NOMO-1 treated with dmso at 0.1 percent for 144 hours (cell line): Measurements from ENCODE around the gene DNAI7.

Experiments used
- DNase-seq: peaks from one replicate; lab custom pipeline; 2025; ENCODE audit not compliant: unreplicated experiment; lab: John Stamatoyannopoulos, UW

The DNAI7 gene

DNA sequence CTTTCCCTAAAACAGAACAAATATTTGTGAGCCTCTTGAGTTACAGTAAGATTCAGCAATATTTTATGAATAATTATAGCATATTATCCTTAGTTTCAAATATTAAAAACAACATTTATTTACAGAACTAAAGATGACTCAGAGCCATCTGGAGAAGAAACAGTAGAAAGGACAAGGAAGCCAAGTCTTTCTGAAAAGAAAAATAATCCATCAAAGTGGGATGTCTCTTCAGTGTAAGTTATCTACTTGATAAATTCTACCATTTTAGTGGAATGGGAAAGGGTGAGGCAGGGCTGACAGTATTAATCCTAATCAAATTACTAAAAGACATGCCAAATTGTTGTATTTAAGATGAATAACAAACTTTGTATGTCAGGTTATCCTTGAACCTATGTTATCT, 88.1 kb downstream of the DNAI7 start:
- no peak for DNase-seq

DNA sequence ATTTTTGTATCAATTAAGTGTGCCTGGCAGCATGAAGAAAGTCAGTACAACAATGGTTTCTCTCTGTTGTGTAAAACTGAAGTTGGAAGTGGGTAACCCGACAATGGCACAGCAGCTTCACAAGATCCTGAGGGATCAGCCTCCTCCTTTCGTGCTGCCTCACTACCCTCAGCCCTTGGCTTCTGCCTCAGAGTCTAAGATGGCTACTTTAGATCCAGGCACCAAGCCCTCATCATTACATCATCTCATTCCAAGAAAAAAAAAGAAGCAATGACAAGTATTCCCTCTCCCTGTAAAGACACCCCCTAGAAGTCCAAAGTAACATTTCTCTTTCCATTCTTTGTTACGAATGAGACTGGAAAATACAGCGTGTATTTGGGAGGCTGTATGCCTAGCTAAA, 92.6 kb downstream of the DNAI7 start:
- DNase-seq: no peak

GRCh38 chr12:25101092-25101445, 93.9 kb downstream of the DNAI7 start:
- no peak for DNase-seq

- no peak for DNase-seq
Observed at GRCh38 chr12:25100194-25101091, 94.5 kb downstream of the DNAI7 start.

DNA sequence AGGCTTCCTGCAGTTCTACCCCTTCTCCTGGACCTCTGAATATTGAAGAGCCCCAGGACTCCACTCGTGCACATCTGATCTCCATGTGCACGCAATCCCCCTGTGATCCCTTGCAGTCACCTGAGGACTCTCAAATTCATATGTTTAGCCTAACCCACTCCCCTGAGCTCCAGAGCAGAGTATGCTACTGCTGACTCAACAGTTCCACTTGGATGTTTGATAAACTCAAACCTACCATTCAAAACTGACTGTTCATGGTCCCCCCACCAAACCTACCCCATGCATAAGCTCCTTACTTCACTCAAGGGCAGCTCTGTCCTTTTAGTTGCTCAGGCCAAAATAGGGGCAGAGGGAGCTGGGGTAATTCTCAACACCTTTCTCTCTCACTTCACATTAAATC, 96.0 kb downstream of the DNAI7 start:
- no peak for DNase-seq

DNA sequence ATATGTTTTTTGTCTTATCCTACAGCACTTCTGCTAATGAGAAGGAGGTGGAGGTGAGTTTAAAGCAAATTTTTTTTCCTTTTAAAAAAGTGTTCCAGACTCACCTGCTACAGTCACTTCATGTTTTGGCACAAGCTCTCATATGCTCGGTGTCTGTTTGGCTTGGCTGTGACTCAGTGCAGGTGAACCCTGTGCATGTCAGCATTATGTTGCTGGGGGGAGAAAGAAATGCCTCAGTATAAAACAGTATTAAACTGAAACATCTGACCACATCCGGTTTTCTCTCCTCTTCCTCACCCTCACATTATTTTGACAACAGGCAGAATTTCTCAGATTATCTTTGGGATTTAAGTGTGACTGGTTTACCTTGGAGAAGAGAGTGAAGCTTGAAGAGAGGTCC, 105.2 kb downstream of the DNAI7 start:
- DNase-seq: no peak

GRCh38 chr12:25087596-25087995, 107.4 kb downstream of the DNAI7 start:
- no peak for DNase-seq

DNA sequence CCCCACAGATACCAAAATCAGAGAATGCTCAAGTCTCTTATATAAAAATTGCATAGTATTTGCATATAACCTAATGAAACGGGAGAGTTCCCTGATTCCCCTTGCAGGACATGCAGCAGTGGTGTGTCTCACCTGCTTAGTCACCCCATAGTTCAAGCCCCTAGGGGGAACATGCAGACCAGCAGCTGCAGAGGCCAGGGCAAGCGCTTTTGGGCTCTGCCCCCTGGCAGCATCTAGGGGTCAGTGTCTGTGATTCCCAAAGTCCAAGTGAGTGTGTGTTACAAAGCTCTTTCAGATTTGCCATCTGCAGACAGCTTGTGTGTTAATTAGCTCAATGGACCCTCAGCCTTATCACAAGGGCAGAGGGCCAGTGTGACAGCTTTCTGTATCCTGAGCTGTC, 110.1 kb downstream of the DNAI7 start:
- no peak for DNase-seq

- DNase-seq: no peak
Observed at GRCh38 chr12:25083211-25083610, 111.7 kb downstream of the DNAI7 start.

DNA sequence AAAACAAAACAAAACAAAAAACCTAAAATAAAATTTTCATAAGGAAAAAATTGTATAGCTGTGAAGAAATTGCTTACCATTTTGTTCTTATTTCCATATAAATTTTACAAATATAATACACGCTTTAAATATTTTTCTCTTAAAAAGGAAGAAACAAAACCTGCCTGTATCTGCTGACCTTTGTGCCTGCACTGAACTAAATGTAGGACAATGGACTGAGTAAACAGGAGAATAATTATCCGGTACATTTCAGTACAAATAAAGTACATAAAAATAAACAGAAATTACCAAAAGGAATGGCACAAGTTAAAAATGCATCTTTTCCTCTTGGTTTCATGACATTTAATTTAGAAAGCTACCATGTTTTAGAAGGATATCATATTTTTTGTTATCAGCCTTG, 112.3 kb downstream of the DNAI7 start:
- DNase-seq: no peak

- no peak for DNase-seq
Observed at GRCh38 chr12:25079393-25079792, 115.6 kb downstream of the DNAI7 start.

- no peak for DNase-seq
Observed at GRCh38 chr12:25074954-25075353, 120.0 kb downstream of the DNAI7 start.

DNA sequence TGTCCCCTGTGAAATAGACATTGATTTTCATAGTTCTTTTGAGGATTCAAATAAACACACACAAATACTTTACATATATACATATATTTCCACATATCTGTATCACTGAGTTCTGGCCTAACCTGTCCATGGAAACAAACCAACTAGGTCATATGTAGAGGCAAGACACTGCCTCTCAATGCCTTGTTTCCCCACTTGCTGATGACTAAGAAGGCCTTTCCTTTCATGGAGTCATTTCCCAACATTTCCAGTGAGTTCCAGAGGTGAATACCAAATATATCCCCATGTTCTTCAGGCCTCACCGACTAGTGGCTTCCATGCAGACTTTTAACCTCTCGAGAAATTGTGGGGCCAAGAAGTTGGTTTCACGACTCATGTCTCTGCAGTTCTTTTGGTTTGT, 120.8 kb downstream of the DNAI7 start:
- no peak for DNase-seq

- DNase-seq: no peak
Observed at GRCh38 chr12:25072906-25073650, 121.9 kb downstream of the DNAI7 start.

DNA sequence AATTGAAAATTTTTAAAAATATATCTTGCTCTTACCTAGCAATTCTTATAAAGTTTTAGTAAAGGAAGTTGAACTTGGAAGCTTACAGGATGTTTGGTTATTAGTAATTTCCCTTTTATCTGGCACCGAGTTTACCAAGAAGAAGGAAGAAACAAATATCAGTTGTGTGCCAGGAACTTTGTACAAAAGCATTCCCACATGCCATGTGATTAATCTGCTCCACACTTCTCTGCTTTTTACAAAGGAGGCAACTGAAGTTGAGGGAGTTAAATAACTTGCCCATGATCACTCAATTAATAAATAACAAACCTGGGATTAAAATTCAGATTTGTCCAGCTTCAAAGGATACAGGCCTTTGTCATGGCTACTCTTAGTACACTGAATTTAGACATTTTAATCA, 123.6 kb downstream of the DNAI7 start:
- no peak for DNase-seq

- DNase-seq: no peak
Observed at GRCh38 chr12:25069224-25069623, 125.7 kb downstream of the DNAI7 start.

DNA sequence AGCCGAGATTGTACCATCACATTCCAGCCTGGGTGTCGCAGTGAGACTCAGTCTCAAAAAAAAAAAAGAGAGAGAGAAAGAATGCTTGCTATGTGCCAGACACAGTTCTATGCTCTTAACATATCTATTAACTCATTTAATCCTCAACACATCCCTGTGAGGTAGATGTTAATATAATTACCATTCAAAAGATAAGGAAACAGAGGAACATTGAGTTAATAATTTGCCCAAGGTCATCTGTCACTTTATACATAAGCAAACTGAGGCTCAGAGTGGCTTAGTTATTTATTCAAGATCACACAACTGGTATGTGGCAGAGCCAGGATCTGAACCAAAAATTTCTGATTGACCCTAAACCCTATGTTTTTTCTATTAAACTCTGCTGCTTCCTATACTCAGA, 129.9 kb downstream of the DNAI7 start:
- no peak for DNase-seq

GRCh38 chr12:25063873-25064628, 130.9 kb downstream of the DNAI7 start:
- DNase-seq: no peak

GRCh38 chr12:25058658-25059058, 136.3 kb downstream of the DNAI7 start:
- no peak for DNase-seq
